GM10248 (cell line): Measurements from ENCODE around the gene CYREN.

Experiments
- CTCF ChIA-PET: fragments of 300-600 bp; sonication (Branson Sonifier 250); formaldehyde crosslinking; extraction: SDS; loops from one replicate; lab custom pipeline; 2021; ENCODE audit warnings: antibody characterized with exemption; lab: Yijun Ruan, JAX
- POLR2A ChIA-PET: fragments of 350-650 bp; sonication (Branson Sonifier 250); formaldehyde crosslinking; extraction: SDS; loops from one replicate; lab custom pipeline; 2020; ENCODE audit warnings: antibody characterized with exemption; lab: Yijun Ruan, JAX
- DNase-seq: peaks from one replicate; pipeline ENCODE4 v3.0.0; 2012; ENCODE audit errors: extremely low spot score
- TF ChIP-seq, protein P1 (sequence below): IDR thresholded peaks from 2 replicates; pipeline ENCODE4 v1.5.1; 2012; ENCODE audit warnings: mild to moderate bottlenecking, low read depth; ENCODE audit errors: extremely low read depth, missing control alignments, control extremely low read depth

Gene CYREN

GRCh38 chr7:135186841-135187253, 16.3 kb upstream of the CYREN start:
- ChIA-PET CTCF (interaction anchor here (0.6 to 6.3 kb wide), 13 partner anchors 8 to 200 kb away, joined by 3 to 25 read pairs (median 4); partner anchors contain the start of genes AGBL3, CYREN and WDR91), POLR2A (interaction anchor here (0.5 to 2.1 kb wide), 6 partner anchors 11 to 383 kb away, joined by 3 to 18 read pairs (median 4); partner anchors contain the start of genes CYREN and WDR91)
- peak; percentile 80 for DNase-seq
- TF ChIP-seq, protein P1, sequence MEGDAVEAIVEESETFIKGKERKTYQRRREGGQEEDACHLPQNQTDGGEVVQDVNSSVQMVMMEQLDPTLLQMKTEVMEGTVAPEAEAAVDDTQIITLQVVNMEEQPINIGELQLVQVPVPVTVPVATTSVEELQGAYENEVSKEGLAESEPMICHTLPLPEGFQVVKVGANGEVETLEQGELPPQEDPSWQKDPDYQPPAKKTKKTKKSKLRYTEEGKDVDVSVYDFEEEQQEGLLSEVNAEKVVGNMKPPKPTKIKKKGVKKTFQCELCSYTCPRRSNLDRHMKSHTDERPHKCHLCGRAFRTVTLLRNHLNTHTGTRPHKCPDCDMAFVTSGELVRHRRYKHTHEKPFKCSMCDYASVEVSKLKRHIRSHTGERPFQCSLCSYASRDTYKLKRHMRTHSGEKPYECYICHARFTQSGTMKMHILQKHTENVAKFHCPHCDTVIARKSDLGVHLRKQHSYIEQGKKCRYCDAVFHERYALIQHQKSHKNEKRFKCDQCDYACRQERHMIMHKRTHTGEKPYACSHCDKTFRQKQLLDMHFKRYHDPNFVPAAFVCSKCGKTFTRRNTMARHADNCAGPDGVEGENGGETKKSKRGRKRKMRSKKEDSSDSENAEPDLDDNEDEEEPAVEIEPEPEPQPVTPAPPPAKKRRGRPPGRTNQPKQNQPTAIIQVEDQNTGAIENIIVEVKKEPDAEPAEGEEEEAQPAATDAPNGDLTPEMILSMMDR, result no peak

- ChIA-PET CTCF (interaction anchor here (0.6 to 6.3 kb wide), 9 partner anchors 9 to 199 kb away, joined by 3 to 25 read pairs (median 4); partner anchors contain the start of genes AGBL3, CYREN and WDR91), POLR2A (interaction anchor here (0.5 to 1.4 kb wide), 5 partner anchors 11 to 384 kb away, joined by 3 to 6 read pairs (median 3); partner anchors contain the start of gene CYREN)
- TF ChIP-seq, protein P1, result no peak
- no peak for DNase-seq
Measured at GRCh38 chr7:135186261-135186540, 15.7 kb upstream of the CYREN start.

DNA sequence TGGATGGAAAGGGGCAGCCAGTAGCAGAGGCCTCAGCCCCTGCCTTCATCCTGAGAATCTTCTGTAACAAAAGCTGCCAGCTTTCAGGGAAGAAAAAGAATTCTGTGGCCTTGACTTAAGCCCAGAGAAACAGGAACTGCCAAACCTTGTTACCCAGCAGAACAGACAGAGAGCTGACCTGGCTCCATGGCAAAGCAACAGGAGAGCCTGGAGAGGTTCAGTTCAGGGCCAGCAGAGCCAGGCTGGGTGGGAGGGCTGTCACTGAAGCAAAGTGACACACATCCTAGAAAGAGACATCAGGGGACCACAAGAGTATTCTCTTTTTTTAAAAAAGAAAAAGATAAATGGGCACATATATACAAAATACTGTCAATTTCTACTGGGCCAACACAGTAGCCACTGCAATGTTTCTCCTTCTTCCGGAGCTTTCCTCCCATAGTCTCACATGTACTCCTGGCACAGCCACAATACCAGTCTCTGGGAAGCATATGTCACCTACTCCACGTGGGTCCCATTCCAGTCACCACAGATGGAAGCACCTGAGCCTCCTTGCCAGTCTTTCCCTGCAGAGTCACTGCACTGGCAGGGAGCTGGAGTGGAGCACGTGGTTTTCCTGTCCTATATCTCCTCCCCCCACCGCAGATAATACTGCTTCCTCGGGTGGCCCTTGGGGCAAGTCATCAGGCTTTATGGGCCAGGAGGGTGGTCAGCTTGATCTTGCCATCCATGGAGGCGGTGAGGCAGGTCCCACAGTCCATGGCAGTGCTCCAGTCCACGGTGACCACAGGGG, 15.2 kb upstream of the CYREN start:
- CTCF ChIA-PET, result interaction anchor here (1.0 to 6.3 kb wide), 8 partner anchors 8 to 199 kb away, joined by 3 to 25 read pairs (median 6); partner anchors contain the start of genes AGBL3 and CYREN
- no peak for DNase-seq
- POLR2A ChIA-PET, result interaction anchor here (0.7 to 1.4 kb wide), 3 partner anchors 12 to 23 kb away, joined by 3 to 6 read pairs (median 4); partner anchors contain the start of gene CYREN
- TF ChIP-seq, protein P1, result no peak

- POLR2A ChIA-PET, result no interaction called here
- CTCF ChIA-PET, result interaction anchor here (0.9 to 1.5 kb wide), 3 partner anchors 14 to 197 kb away, joined by 3 to 4 read pairs (median 3); no protein-coding TSS in a partner anchor
- TF ChIP-seq, protein P1, result no peak
- no peak for DNase-seq
Measured at GRCh38 chr7:135184254-135184841, 13.8 kb upstream of the CYREN start.

DNA sequence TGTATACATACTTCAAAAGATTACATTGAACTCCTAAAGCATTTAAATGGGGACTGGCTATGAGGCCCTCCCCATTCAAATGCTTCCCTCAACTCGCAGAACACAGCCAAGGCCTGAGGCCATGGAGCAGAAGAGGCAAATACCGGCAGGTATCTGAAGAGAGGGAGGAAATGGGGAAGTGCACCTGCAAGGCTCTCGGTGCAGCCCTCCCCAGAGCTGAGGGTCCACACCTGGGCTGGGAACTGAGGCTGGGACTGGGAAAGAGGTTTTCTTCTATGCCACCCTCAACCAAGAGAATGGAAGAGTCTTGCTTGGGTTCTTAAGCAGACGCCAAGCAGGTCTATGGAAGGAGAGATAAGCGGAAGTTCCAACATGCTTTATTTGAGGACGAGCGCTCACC, 13.0 kb upstream of the CYREN start:
- ChIA-PET POLR2A (no interaction called here), CTCF (interaction anchor here (1.1 to 1.5 kb wide), 2 partner anchors 15 to 196 kb away, joined by 3 to 4 read pairs; no protein-coding TSS in a partner anchor)
- TF ChIP-seq, protein P1, result no peak
- no peak for DNase-seq
